GM12873 (cell line): Measurements from ENCODE around the gene KCNJ6.

Experiments
- CTCF ChIP-seq: IDR thresholded peaks from 2 replicates; pipeline ENCODE4 v1.5.1; 2012; ENCODE audit warnings: low read depth, mild to moderate bottlenecking, moderate library complexity, low read length, control low read depth; ENCODE audit not compliant: insufficient read depth; ENCODE audit errors: missing control alignments

KCNJ6 gene

GRCh38 chr21:37575580-37575979 is 340.7 kb downstream of the KCNJ6 start:
- TF ChIP-seq CTCF, result no peak

GRCh38 chr21:37574751-37575150 is 341.5 kb downstream of the KCNJ6 start:
- TF ChIP-seq CTCF, result no peak

- TF ChIP-seq CTCF, result no peak
Measured at GRCh38 chr21:37574316-37574715, 341.9 kb downstream of the KCNJ6 start.

GRCh38 chr21:37571442-37571841 is 344.8 kb downstream of the KCNJ6 start:
- no peak for TF ChIP-seq CTCF

- TF ChIP-seq CTCF, result no peak
Measured at GRCh38 chr21:37568916-37569315, 347.3 kb downstream of the KCNJ6 start.

- TF ChIP-seq CTCF, result no peak
Measured at GRCh38 chr21:37568415-37568814, 347.8 kb downstream of the KCNJ6 start.

- no peak for TF ChIP-seq CTCF
Measured at GRCh38 chr21:37566790-37567615, 349.3 kb downstream of the KCNJ6 start.
